ENCODE data around the gene SMIM34. TPM values are rescaled to one million over a fixed set of nuclear protein-coding genes. Genes with fewer than 3 reads are reported as not detected.

Gene SMIM34
- total and polyA plus RNA-seq, 4 donors, result not detected

DNA sequence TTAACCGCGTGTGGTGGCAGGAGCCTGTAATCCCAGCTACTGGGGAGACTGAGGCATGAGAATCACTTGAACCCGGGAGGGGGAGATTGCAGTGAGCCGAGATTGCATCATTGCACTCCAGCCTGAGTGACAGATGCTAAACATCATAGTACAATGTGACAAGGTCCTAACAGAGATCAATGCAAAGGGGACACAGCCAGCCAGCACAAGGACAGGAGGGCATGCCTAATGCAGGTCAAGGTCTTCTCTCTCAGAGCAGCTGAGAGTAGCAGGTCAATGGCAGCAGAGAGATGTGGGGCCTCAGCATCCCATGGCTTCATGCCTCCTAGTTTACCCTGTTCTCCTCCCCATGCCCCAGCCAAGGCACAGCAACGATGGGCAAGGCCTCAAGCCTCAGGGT is 51.4 kb downstream of the SMIM34 start (continued):
- TF ChIP-seq, protein P1, sequence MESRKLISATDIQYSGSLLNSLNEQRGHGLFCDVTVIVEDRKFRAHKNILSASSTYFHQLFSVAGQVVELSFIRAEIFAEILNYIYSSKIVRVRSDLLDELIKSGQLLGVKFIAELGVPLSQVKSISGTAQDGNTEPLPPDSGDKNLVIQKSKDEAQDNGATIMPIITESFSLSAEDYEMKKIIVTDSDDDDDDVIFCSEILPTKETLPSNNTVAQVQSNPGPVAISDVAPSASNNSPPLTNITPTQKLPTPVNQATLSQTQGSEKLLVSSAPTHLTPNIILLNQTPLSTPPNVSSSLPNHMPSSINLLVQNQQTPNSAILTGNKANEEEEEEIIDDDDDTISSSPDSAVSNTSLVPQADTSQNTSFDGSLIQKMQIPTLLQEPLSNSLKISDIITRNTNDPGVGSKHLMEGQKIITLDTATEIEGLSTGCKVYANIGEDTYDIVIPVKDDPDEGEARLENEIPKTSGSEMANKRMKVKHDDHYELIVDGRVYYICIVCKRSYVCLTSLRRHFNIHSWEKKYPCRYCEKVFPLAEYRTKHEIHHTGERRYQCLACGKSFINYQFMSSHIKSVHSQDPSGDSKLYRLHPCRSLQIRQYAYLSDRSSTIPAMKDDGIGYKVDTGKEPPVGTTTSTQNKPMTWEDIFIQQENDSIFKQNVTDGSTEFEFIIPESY (IDR thresholded peaks at IDR 0.05), result no peak
- TF ChIP-seq YY1 (IDR thresholded peaks at IDR 0.05), result no peak
- TF ChIP-seq, protein P2, sequence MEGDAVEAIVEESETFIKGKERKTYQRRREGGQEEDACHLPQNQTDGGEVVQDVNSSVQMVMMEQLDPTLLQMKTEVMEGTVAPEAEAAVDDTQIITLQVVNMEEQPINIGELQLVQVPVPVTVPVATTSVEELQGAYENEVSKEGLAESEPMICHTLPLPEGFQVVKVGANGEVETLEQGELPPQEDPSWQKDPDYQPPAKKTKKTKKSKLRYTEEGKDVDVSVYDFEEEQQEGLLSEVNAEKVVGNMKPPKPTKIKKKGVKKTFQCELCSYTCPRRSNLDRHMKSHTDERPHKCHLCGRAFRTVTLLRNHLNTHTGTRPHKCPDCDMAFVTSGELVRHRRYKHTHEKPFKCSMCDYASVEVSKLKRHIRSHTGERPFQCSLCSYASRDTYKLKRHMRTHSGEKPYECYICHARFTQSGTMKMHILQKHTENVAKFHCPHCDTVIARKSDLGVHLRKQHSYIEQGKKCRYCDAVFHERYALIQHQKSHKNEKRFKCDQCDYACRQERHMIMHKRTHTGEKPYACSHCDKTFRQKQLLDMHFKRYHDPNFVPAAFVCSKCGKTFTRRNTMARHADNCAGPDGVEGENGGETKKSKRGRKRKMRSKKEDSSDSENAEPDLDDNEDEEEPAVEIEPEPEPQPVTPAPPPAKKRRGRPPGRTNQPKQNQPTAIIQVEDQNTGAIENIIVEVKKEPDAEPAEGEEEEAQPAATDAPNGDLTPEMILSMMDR (IDR thresholded peaks at IDR 0.05; ENCODE audit: low read depth, low read length, missing input control), result no peak
- no peak for TF ChIP-seq SP1 (IDR thresholded peaks at IDR 0.05)

- Histone ChIP-seq H3K27me3 (ENCODE audit: control insufficient read depth in 4 of 4, insufficient read depth in 4 of 4, low read length in 3 of 4) (no peaks in the 10 kb centered on the region), H3K9me3 (ENCODE audit: control insufficient read depth in 4 of 4, low read length in 3 of 4) (no peaks in the 10 kb centered on the region), H3K36me3 (ENCODE audit: control insufficient read depth in 4 of 4, insufficient read depth in 3 of 4, low read depth in 1 of 4, low read length in 3 of 4) (no peaks in the 10 kb centered on the region), H3K4me1 (ENCODE audit: control insufficient read depth in 4 of 4, insufficient read depth in 4 of 4, low read length in 3 of 4) (peaks cover 0 to 2% (median 0%) of the 10 kb centered on the region in 4 donors), H3K27ac (ENCODE audit: low read depth in 1 of 2, low read length in 2 of 2) (no peak overlapping the region), H3K4me3 (ENCODE audit: low read depth in 1 of 3, low read length in 3 of 3) (no peak overlapping the region), H3K9ac (ENCODE audit: low read depth in 1 of 2, low read length in 2 of 2) (no peak overlapping the region)
- WGBS, result 53% methylated on average over 1 of the region's 1 CpG
- no peak for DNase-seq (ENCODE audit: low spot score)
- TF ChIP-seq, protein P2 (IDR thresholded peaks at IDR 0.05; ENCODE audit: low read depth, low read length, missing input control), result no peak
- TF ChIP-seq GABPA (IDR thresholded peaks at IDR 0.05 in 1 of 2, conservative IDR thresholded peaks at IDR 0.05 in 1 of 2) (no peak), RAD21 (IDR thresholded peaks at IDR 0.05) (no peak)
These were observed 54.0 kb downstream of the SMIM34 start for GRCh38 chr21:34369741-34370140.

Small RNAs within 50 kb of the gene (small RNA-seq; reads per million reads assigned to genes)
- gene RF00614, result not detected

Other genes with a start within 250 kb of the SMIM34 start
- gene KCNE2, start 59.9 kb downstream of the SMIM34 start, total RNA-seq, result not detected
- gene KCNE2, start 59.9 kb downstream of the SMIM34 start, polyA plus RNA-seq, result under 1 TPM in 1 of 2 donors, not detected in 1; 0.57 TPM
- gene SMIM11, start 48.4 kb downstream of the SMIM34 start, total RNA-seq, result 1 to 10 TPM; 6.2 to 7.1 TPM
- gene SMIM11, start 48.4 kb downstream of the SMIM34 start, polyA plus RNA-seq, result 1 to 10 TPM; 1.1 to 5.1 TPM
- gene KCNE1, start 88.3 kb upstream of the SMIM34 start, total RNA-seq, result 1 to 10 TPM in 1 of 2 donors, under 1 TPM in 1; 0.23 to 6.0 TPM
- under 1 TPM; 0.65 to 0.96 TPM for gene KCNE1, start 88.3 kb upstream of the SMIM34 start, polyA plus RNA-seq
- 10 to 100 TPM; 26.7 to 67.9 TPM for gene RCAN1, start 191.2 kb upstream of the SMIM34 start, total RNA-seq
- gene RCAN1, start 191.2 kb upstream of the SMIM34 start, polyA plus RNA-seq, result 10 to 100 TPM; 45.9 to 47.5 TPM
- gene CLIC6, start 245.0 kb upstream of the SMIM34 start, total RNA-seq, result under 1 TPM; 0.05 to 0.59 TPM
- under 1 TPM; 0.08 to 0.37 TPM for gene CLIC6, start 245.0 kb upstream of the SMIM34 start, polyA plus RNA-seq

Measured in liver (tissue), 10 donors.